DOHH2 (cell line): ENCODE data around the gene ENGASE.

Experiments
- H3F3A ChIP-seq: fragments of 200-600 bp; sonication (generic), shearing (Covaris generic); 2 replicates; pipeline ENCODE4 v1.6.0; 2016; ENCODE audit warnings: antibody characterized with exemption, mild to moderate bottlenecking; ENCODE audit not compliant: control insufficient read depth, insufficient read depth
- H3K27ac ChIP-seq: fragments of 200-600 bp; sonication (generic); 2 replicates; pipeline ENCODE4 v1.5.1; 2014; ENCODE audit warnings: low read depth, mild to moderate bottlenecking, low read length, moderate library complexity
- H3K27me3 ChIP-seq: fragments of 200-600 bp; sonication (generic); 2 replicates; pipeline ENCODE4 v1.6.1; 2014; ENCODE audit warnings: mild to moderate bottlenecking, low read length, mixed read lengths; ENCODE audit not compliant: control insufficient read depth
- H3K36me3 ChIP-seq: fragments of 200-600 bp; sonication (generic); 2 replicates; pipeline ENCODE4 v1.6.1; 2014; ENCODE audit warnings: mild to moderate bottlenecking, low read length, moderate library complexity, mixed read lengths; ENCODE audit not compliant: control insufficient read depth
- H3K4me1 ChIP-seq: fragments of 200-600 bp; sonication (generic); 2 replicates; pipeline ENCODE4 v1.6.1; 2014; ENCODE audit warnings: mild to moderate bottlenecking, low read length, mixed read lengths; ENCODE audit not compliant: control insufficient read depth
- H3K4me2 ChIP-seq: fragments of 200-600 bp; sonication (generic); 2 replicates; pipeline ENCODE4 v1.6.0; 2014; ENCODE audit warnings: mild to moderate bottlenecking, low read length, moderate library complexity
- H3K4me3 ChIP-seq: fragments of 200-600 bp; sonication (generic); 2 replicates; pipeline ENCODE4 v1.5.1; 2014; ENCODE audit warnings: mild to moderate bottlenecking, low read length, mixed read lengths
- H3K79me2 ChIP-seq: fragments of 200-600 bp; sonication (generic); 2 replicates; pipeline ENCODE4 v1.6.1; 2014; ENCODE audit warnings: mild to moderate bottlenecking, low read length, mixed read lengths; ENCODE audit not compliant: control insufficient read depth
- H3K9me2 ChIP-seq: fragments of 200-600 bp; sonication (generic); replicated peaks from 2 replicates; pipeline ENCODE4 v1.6.1; 2014; ENCODE audit warnings: mild to moderate bottlenecking, low read length, mixed read lengths; ENCODE audit not compliant: control insufficient read depth
- H3K9me3 ChIP-seq: fragments of 200-600 bp; sonication (generic); 2 replicates; pipeline ENCODE4 v1.6.1; 2014; ENCODE audit warnings: antibody characterized with exemption, low read length, mixed read lengths; ENCODE audit not compliant: control insufficient read depth, insufficient read depth
- H4K20me1 ChIP-seq: fragments of 200-600 bp; sonication (generic); 2 replicates; pipeline ENCODE4 v1.6.0; 2014; ENCODE audit warnings: low read depth, mild to moderate bottlenecking, antibody characterized with exemption, low read length, moderate library complexity; ENCODE audit not compliant: control insufficient read depth, insufficient read depth
- CTCF ChIP-seq: fragments of 200-600 bp; sonication (generic); IDR thresholded peaks from one replicate; pipeline ENCODE4 v1.5.1; 2014; ENCODE audit warnings: antibody characterized with exemption, mild to moderate bottlenecking, low read depth, low read length; ENCODE audit not compliant: poor library complexity, severe bottlenecking
- EZH2phosphoT487 ChIP-seq: fragments of 200-600 bp; sonication (generic); IDR thresholded peaks from 2 replicates; pipeline ENCODE4 v1.6.1; 2017; ENCODE audit warnings: borderline replicate concordance, mild to moderate bottlenecking, antibody characterized with exemption, low read length, moderate library complexity, mixed read lengths

The ENGASE gene

GRCh38 chr17:79117905-79118487 lies 43.4 kb downstream of the ENGASE start:
- Histone ChIP-seq H3K27me3 (no peaks in the 10 kb centered on the region), H3K27ac (no peak overlapping the region), H3F3A (no peaks in the 10 kb centered on the region), H3K9me3 (no peaks in the 10 kb centered on the region), H3K79me2 (no peaks in the 10 kb centered on the region), H3K36me3 (no peaks in the 10 kb centered on the region), H3K9me2 (no peaks in the 10 kb centered on the region), H3K4me2 (no peak overlapping the region), H3K4me3 (no peak overlapping the region), H4K20me1 (no peaks in the 10 kb centered on the region), H3K4me1 (no peaks in the 10 kb centered on the region)
- no peak for TF ChIP-seq EZH2phosphoT487

- no peaks in the 10 kb centered on the region for H3F3A ChIP-seq
- H3K4me1 ChIP-seq = no peaks in the 10 kb centered on the region
- no peaks in the 10 kb centered on the region for H3K36me3 ChIP-seq
- TF ChIP-seq EZH2phosphoT487 = no peak
- no peak for TF ChIP-seq CTCF
- no peaks in the 10 kb centered on the region for H3K27me3 ChIP-seq
- no peaks in the 10 kb centered on the region for H4K20me1 ChIP-seq
- H3K79me2 ChIP-seq = no peaks in the 10 kb centered on the region
- no peaks in the 10 kb centered on the region for H3K9me3 ChIP-seq
- H3K4me3 ChIP-seq = no peak overlapping the region
- no peaks in the 10 kb centered on the region for H3K9me2 ChIP-seq
- H3K27ac ChIP-seq = no peak overlapping the region
- no peak overlapping the region for H3K4me2 ChIP-seq
These were observed 44.3 kb downstream of the ENGASE start for GRCh38 chr17:79118924-79119323.

GRCh38 chr17:79120259-79120658 lies 45.6 kb downstream of the ENGASE start:
- Histone ChIP-seq H3F3A (no peaks in the 10 kb centered on the region), H3K4me2 (no peak overlapping the region), H3K27me3 (no peaks in the 10 kb centered on the region), H3K4me1 (no peaks in the 10 kb centered on the region), H3K4me3 (no peak overlapping the region), H3K9me3 (no peaks in the 10 kb centered on the region), H3K9me2 (no peaks in the 10 kb centered on the region), H3K36me3 (no peaks in the 10 kb centered on the region), H3K27ac (no peak overlapping the region), H3K79me2 (no peaks in the 10 kb centered on the region), H4K20me1 (no peaks in the 10 kb centered on the region)
- TF ChIP-seq CTCF (no peak), EZH2phosphoT487 (no peak)

- H3K4me3 ChIP-seq = no peak overlapping the region
- no peaks in the 10 kb centered on the region for H3F3A ChIP-seq
- H3K9me3 ChIP-seq = no peaks in the 10 kb centered on the region
- H3K27me3 ChIP-seq = no peaks in the 10 kb centered on the region
- no peaks in the 10 kb centered on the region for H3K4me1 ChIP-seq
- H4K20me1 ChIP-seq = no peaks in the 10 kb centered on the region
- H3K27ac ChIP-seq = no peak overlapping the region
- H3K36me3 ChIP-seq = no peaks in the 10 kb centered on the region
- H3K4me2 ChIP-seq = no peak overlapping the region
- no peaks in the 10 kb centered on the region for H3K9me2 ChIP-seq
- H3K79me2 ChIP-seq = no peaks in the 10 kb centered on the region
- TF ChIP-seq EZH2phosphoT487 = no peak
- no peak for TF ChIP-seq CTCF
These were observed 49.4 kb downstream of the ENGASE start for GRCh38 chr17:79123988-79124387.
